GM19023 (cell line): ENCODE data around the gene GNAZ.

Source experiments
- ATAC-seq: cut with Tn5 transposase; IDR thresholded peaks from one replicate; pipeline ENCODE4 v1.9.1; 2021; ENCODE audit warnings: mild to moderate bottlenecking, moderate library complexity; ENCODE audit not compliant: unreplicated experiment

The GNAZ gene

GRCh38 chr22:23090457-23090835 is 20.1 kb downstream of the GNAZ start:
- no peak for ATAC-seq

- no peak for ATAC-seq
These were observed 21.4 kb downstream of the GNAZ start for GRCh38 chr22:23091760-23092159.

- no peak for ATAC-seq
These were observed 22.1 kb downstream of the GNAZ start for GRCh38 chr22:23092217-23092955.

- ATAC-seq: no peak
These were observed 22.9 kb downstream of the GNAZ start for GRCh38 chr22:23093051-23093788.

GRCh38 chr22:23094260-23094659 is 23.9 kb downstream of the GNAZ start:
- ATAC-seq: no peak

GRCh38 chr22:23094695-23095681 is 24.7 kb downstream of the GNAZ start:
- no peak for ATAC-seq

GRCh38 chr22:23095733-23096342 is 25.5 kb downstream of the GNAZ start:
- no peak for ATAC-seq

- no peak for ATAC-seq
These were observed 27.3 kb downstream of the GNAZ start for GRCh38 chr22:23097412-23098229.

- ATAC-seq: no peak
These were observed 27.9 kb downstream of the GNAZ start for GRCh38 chr22:23098230-23098705.

- no peak for ATAC-seq
These were observed 28.6 kb downstream of the GNAZ start for GRCh38 chr22:23098718-23099530.

- no peak for ATAC-seq
These were observed 29.1 kb downstream of the GNAZ start for GRCh38 chr22:23099531-23099804.

GRCh38 chr22:23100124-23100801 is 29.9 kb downstream of the GNAZ start:
- ATAC-seq: no peak

GRCh38 chr22:23101524-23101923 is 31.2 kb downstream of the GNAZ start:
- ATAC-seq: no peak

- no peak for ATAC-seq
These were observed 31.8 kb downstream of the GNAZ start for GRCh38 chr22:23102002-23102655.

- ATAC-seq: no peak
These were observed 32.5 kb downstream of the GNAZ start for GRCh38 chr22:23102776-23103175.

GRCh38 chr22:23103199-23103954 is 33.1 kb downstream of the GNAZ start:
- ATAC-seq: no peak

GRCh38 chr22:23104187-23104971 is 34.1 kb downstream of the GNAZ start:
- ATAC-seq: no peak
